Eye (tissue), 1 donor: ENCODE results near the gene PDE4D.
"Not testable (repeated sequence)": the region's sequence is repeated elsewhere in the genome, so short reads cannot be mapped to it uniquely, and the experiment has no call there.

Source experiments
- DNase-seq: peaks from one replicate; pipeline ENCODE4 v3.0.0-alpha.2; 2015

The PDE4D gene

GRCh38 chr5:59693492-59694309 lies 199.8 kb downstream of the PDE4D start:
- DNase-seq, result no peak

- peak; percentile 30 for DNase-seq
Measured at GRCh38 chr5:59685793-59686192, 207.7 kb downstream of the PDE4D start.

DNA sequence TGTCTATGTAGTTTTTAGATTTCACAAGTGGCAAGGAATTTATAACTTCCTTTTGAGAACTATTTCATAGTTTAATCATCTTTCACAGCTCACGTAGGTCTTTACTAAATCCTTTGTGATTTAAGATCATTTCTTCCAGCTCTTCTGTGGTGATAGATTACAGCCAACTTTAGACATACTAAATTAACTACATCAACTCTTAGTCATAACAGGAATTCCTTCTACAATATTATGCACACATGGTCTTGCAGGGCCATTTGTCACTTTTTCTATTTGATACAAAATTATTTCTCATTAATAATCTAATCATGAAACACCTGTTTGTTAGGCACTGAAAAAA lies 208.4 kb downstream of the PDE4D start:
- DNase-seq, result no peak

GRCh38 chr5:59684388-59685190 lies 208.9 kb downstream of the PDE4D start:
- no peak for DNase-seq

- DNase-seq, result no peak
Measured at GRCh38 chr5:59683311-59683710, 210.2 kb downstream of the PDE4D start.

DNA sequence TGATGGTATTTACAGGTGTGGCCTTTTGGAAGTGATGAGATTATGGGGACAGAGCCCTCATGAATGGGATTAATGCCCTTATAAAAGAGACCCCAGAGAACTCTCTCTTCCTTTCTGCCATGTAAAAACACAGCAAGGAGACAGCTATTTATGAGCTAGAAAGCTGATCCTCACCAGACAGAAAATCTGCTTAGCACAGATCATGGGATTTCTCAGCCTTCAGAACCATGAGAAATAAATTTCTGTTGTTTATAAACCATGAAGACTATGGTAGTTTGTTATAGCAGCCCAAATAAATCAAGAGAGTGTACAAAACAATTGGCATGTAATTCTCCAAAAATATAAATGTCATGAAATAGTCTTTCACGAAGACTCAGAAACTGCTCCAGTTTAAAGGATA lies 211.0 kb downstream of the PDE4D start:
- no peak for DNase-seq

DNA sequence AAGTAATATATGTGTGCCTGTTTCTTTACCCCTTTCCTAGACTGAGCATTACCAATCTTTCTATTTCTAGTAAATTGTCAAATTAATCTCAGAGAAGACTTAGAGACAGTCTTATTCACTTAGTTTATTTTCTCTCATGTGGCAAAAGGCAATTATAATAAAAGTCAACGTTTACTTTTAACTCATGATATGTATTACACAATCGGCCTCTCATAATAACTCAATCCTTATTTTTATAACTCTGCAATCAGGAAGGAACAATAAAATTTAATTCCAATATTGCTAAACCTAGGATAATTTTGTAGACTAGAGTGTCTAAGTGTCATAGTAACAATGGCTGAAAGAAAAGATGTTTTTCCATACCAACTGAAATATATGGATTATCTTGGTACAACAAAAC lies 214.6 kb downstream of the PDE4D start:
- DNase-seq, result no peak

GRCh38 chr5:59674763-59675162 lies 218.8 kb downstream of the PDE4D start:
- no peak for DNase-seq

- peak; percentile 88 for DNase-seq
Measured at GRCh38 chr5:59673438-59674058, 220.0 kb downstream of the PDE4D start.

DNA sequence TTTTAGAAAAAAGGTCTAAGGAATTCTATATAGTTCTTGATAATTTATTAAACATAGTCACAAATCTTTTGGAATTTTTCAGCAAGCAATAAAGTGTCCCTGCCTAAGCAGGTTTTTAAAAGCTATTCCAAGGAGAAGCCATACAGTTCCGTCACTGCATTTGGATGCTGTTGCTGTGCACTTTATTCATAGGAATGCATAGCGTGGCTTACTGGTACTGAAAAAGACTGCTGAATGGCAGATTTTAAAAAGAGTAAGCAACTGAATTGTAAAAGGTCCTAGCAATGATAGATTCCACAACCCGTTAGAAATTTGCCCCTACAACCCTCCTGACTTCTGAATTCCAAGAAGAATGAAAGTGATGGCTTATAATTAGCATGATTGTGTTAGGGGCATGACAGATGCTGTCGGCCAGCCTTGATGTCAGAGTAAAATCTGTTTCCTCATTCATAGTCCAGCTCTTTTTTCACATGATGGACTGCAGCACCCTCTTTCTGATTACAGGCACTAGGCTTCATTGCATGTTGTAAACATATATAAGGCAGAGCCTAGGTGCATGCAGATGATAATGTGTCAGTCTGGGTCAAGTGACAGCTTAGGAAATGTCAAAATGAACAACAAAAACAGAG lies 227.0 kb downstream of the PDE4D start:
- no peak for DNase-seq

GRCh38 chr5:59665832-59666203 lies 227.7 kb downstream of the PDE4D start:
- not testable (repeated sequence) for DNase-seq

GRCh38 chr5:59665086-59665831 lies 228.3 kb downstream of the PDE4D start:
- DNase-seq, result no peak

- peak; percentile 94 for DNase-seq
Measured at GRCh38 chr5:59661954-59662615, 231.4 kb downstream of the PDE4D start.

GRCh38 chr5:59661311-59661710 lies 232.2 kb downstream of the PDE4D start:
- peak; percentile 24 for DNase-seq

DNA sequence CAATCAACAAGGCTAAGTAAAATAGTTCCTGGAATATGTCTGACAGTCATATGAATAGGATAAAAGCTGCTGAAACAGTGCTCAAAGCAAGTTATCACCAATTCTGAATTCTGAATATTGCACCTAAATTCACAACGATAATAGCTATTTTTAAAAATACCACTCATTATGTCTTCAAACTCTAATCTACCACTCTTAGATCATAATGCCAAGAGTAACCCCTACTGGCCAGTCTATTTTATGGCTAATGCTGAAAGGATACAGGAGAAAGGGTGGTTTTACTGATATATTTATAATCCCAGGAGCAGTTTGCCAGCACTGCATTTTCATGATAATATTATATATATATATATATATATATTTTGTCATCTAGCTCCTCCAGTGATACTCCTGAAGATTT lies 232.8 kb downstream of the PDE4D start:
- DNase-seq, result no peak

GRCh38 chr5:59656351-59657254 lies 236.9 kb downstream of the PDE4D start:
- DNase-seq, result no peak

DNA sequence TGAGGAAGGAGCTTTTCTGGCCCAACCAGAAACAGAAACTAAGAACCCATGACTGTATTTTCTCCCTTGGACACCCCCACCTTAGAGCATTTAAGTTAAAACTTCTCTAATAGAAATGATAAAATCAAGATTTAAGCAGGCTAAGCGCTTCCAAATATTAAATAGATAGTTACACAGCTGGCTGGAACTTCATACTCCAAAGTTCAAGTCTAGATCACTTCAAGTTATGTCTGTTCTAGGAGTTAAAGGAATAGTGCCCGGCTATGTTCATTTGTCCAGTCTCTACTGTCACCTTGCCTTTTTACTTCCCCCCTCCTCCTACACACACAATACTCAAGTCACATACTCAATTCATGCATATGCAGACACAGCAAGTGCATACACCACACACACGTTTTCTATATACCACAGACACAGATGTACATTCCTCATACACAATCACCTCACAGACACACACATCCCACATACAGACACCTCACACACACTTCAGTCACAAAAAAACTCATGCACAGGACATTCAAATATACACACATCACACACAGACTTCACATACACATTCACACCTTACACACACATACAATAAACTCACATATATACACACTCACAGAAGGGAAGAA lies 237.7 kb downstream of the PDE4D start:
- DNase-seq, result no peak

- DNase-seq, result no peak
Measured at GRCh38 chr5:59654691-59655090, 238.8 kb downstream of the PDE4D start.

GRCh38 chr5:59652449-59652848 lies 241.1 kb downstream of the PDE4D start:
- no peak for DNase-seq
